Measurements from ENCODE around the gene AP4S1.
"Not testable (repeated sequence)": the region's sequence is repeated elsewhere in the genome, so short reads cannot be mapped to it uniquely, and the experiment has no call there.

The AP4S1 gene

DNA sequence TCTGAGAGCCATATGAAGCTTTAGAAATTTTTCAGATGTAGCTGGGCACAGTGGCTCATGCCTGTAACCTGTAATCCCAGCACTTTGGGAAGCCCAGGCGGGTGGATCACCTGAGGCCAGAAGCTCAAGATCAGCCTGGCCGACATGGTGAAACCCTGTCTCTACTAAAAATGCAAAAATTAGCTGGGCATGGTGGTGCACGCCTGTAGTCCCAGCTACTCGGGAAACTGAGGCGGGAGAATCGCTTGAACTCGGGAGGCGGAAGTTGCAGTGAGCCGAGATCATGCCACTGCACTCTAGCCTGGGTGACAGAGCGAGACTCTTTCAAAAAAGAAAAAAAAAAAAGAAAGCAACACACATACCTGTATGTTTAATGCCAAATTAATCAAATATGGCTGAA lies 17.4 kb downstream of the AP4S1 start:
- not testable (repeated sequence) for DNase-seq (ENCODE audit: low read depth, low spot score)

DNA sequence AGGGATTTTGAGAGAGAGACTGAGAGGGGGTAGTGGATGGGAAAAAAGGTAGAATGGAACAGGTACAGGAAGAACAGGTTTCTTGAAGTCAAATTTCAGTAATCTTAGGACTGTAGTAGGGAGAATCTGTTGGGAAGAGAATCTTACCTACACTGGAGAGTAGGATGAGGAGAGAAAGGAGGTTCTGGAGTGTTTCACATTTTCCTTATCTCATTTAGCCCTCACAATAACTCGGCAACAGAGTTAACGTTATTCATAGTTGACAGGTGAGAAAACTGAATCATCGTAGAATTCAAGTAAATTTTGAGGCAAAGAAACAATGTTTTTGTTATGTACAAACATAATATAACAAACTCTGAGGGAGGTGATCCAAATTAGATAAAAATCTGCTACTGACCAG lies 17.9 kb downstream of the AP4S1 start:
- DNase-seq (ENCODE audit: low read depth, low spot score) = no peak

DNA sequence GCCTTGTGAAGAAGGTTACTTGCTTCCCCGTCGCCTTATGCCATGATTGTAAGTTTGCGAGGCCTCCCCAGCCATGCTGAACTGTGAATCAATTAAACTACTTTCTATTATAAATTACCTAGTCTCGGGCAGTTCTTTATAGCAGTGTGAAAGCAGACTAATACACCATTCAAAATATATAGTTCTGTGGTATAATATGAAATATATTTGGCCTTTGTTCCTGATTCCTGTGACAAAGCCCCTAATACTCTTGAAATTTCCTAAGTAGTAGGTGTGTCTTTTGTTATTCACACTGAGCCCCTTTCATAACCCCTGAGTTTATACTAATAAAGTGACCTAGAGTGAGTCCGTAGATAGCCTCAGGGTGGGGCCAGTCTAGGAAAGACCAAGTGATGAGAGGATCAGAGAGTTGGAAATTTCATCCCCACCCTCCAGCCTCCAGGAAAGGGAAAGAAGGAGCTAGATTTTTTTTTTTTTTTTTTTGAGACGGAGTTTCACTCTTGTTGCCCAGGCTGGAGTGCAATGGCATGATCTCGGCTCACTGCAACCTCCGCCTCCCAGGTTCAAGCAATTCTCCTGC lies 20.1 kb downstream of the AP4S1 start:
- DNase-seq (ENCODE audit: low read depth, low spot score) = no peak

DNA sequence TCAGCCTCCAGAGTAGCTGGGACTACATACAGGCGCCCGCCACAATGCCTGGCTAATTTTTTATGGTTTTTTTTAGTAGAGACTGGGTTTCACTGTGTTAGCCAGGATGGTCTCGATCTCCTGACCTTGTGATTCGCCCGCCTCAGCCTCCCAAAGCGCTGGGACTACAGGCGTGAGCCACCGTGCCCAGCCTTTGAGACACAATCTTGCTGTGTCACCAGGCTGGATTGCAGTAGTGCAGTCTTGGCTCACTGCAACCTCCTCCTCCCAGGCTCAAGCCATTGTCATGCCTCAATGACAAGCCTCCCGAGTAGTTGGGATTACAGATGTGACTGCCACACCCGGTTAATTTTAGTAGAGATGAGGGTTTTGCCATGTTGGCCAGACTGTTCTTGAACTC lies 22.1 kb downstream of the AP4S1 start:
- no peak for DNase-seq (ENCODE audit: low read depth, low spot score)

DNA sequence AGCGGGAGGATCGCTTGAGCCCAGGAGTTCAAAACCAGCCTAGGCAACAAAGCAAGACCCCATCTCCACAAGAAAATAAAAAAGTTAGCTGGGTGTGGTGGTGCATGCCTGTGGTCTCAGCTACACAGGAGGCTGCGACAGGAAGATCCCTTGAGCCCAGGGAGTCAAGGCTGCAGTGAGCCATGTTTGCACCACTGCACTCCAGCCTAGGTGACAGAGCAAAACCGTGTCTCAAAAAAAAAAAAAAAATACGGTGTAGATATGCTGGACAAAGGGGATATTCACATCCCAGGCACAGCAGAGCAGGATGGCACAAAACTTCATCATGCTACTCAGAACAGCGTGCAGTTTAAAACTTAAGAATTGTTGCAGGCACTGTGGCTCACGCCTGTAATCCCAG lies 25.6 kb downstream of the AP4S1 start:
- no peak for DNase-seq (ENCODE audit: low read depth, low spot score)

DNA sequence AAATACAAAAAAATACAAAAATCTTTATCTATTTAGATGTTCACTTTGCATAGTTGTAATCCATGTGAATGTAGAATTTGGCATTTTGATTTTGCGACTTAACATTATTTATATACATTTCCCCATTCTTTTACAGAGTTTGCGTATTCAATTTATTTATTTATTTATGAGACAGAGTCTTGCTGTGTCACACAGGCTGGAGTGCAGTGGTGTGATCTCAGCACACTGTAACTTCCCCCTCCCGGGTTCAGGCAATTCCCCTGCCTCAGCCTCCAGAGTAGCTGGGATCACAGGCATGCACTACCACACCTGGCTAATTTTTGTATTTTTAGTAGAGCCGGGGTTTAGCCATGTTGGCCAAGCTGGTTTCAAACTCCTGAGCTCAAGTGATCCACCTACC lies 26.1 kb downstream of the AP4S1 start:
- no peak for DNase-seq (ENCODE audit: low read depth, low spot score)

DNA sequence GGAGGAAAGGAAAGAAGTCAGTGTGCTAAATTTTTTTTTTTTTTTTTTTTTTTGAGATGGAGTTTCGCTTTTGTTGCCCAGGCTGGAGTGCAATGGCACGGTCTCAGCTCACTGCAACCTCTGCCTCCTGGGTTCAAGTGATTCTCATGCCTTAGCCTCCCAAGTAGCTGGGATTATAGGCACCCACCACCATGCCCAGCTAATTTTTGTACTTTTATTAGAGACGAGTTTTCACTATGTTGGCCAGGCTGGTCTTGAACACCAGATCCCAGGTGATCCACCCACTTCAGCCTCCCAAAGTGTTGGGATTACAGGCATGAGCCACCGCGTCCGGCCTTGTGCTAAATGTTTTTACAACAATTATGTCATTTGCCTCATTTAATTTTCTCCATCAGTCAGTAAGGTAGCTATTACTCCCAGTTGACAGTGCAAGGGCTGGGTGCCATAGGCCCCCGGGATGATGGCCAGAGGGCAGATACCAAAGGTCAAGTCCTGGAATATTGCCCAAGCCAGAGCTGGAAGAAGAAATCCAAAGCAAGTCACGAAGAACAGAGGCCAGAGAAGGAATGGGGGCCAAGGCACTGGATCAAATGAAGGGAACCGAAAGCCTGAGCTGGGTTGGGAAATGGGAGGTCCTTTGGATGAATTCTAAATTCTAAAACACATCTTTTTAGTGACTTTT lies 27.6 kb downstream of the AP4S1 start:
- DNase-seq (ENCODE audit: low read depth, low spot score) = not testable (repeated sequence)

DNA sequence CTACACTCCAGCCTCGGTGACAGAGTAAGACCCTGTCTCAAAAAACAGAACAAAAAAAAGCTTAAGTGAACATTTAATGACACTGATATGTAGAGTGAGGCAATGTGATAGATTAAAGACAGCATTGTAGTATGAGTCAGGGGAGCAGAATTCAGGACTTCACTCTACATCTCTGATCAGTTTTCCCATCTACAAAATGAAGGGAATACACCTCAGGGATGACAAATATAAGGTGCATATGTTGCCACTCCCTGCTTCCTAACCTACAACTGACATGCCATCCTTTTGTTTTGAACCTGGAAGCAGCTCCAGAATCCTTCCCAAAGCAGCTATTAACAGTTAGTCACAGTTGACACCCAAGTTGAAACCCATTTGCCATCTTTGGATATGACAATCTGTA lies 31.6 kb downstream of the AP4S1 start:
- DNase-seq (ENCODE audit: low read depth, low spot score) = no peak

DNA sequence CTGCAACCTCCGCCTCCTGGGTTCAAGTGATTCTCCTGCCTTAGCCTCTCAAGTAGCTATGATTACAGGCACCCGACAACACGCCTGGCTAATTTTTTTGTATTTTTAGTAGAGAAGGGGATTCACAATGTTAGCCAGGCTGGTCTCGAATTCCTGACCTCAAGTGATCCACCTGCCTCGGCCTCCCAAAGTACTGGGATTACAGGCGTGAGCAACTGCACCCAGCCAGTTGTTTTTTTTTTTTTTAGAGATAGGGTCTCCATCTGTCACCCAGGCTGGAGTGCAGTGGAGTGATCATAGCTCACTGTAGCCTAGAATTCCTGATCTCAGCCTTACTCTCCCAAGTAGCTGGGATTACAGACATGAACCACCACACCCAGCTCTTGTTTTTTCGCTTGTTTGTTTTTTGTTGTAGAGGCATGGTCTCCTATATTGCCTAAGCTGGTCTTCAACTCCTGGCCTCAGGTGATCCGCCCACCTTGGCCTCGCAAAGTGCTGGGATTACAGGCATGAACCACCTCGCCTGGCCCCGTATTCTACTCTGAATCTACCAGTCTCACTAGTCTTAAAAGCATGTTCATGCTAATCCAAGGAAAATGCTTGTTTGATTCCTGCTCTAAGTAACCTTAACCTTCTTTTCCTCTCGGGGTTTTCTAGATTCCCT lies 32.4 kb downstream of the AP4S1 start:
- DNase-seq (ENCODE audit: low read depth, low spot score) = no peak

DNA sequence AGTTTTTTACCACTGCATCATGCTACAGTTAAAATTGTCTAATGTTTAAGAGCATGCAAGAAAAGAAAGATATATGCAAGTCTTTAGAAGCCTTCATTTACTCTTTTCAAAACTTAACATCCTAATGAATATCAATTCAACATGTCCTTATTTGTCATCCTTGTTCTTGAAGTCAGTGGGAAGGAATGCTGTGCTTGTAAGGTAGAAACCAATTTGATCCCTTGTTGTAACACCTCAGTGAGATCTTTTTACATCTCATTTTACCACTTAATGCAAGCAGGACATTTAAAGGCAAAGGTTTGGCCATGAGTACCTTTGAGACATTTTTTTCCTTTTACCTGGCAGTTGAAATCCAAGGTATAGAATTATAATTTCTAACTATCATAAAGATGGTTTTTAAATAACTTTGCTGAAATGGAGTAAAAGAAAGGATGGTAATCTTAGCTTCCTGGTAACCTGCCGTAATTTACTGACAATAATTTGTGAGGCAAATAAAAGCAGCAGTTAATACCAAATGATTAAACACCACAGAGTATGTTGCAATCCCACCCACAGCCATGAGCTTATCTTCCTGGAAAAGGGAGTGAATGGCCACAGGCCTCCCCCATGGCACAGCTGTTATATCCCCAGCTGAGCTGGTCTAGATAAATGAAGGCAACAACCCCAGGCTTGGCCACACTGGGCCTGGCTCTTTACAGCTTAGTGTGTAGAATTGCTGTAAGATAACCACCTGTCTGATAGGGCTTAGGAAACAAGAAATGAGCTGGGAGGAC lies 33.9 kb downstream of the AP4S1 start:
- no peak for DNase-seq (ENCODE audit: low read depth, low spot score)

DNA sequence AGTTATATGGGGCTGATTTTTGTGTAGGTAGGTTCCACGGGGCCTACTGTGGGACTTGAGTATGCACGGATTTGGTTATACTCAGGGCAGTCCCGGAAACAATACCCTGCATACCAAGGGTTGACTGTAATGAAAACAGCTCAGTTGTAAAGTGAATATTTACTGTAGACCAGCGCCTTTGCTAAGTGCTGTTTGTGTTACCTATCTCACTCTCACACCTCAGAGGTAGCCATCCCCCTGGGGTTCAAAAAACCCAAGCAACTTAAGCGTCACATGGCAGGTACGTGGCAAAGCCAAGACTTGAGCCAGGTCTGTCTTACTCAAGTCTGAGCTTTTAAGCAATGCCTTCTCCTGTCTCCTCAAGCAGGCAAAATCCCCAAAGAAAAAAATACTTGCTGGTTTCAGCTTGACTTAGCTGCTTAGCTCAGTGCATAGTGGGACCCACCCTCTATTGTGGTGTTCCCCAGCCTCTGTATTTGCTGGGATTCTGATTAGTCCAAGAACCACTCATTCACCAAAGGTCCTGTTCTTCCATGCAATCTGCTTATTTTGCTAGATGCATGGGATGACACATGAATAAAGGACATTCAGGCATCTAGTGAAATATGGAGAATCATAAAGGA lies 34.9 kb downstream of the AP4S1 start:
- no peak for DNase-seq (ENCODE audit: low read depth, low spot score)

DNA sequence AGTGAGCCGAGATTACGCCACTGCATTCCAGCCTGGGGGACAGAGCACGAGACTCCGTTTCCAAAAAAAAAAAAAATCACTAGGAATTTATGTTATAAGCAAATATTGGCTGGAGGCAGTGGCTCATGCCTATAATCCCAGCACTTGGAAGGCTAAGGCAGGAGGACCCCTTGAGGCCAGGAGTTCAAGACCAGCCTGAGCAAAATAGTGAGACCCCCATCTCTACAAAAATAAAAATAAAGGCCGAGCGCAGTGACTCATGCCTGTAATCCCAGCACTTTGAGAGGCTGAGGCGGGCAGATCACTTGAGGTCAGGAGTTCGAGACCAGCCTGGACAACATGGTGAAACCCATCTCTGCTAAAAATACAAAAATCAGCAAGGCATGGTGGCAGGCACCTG lies 37.5 kb downstream of the AP4S1 start:
- DNase-seq (ENCODE audit: low read depth, low spot score) = not testable (repeated sequence)

DNA sequence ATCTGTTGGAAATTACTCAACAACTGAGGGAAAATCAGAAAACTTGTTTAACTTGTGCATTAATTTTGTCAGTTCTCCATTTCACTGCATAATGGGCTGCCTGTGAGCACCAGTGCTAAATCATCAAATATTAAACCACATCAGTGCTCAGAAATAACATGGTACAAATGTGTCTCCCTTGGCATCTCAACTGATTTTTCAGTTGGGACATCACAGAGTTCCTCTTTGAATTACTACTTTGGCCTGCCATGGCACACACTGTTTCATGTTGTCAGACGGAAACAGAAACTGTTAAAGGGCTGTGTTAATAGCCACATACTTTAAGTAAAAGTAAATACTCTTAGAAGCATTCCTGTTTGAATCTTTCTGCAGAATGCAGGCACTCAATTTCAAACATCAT lies 42.8 kb downstream of the AP4S1 start:
- no peak for DNase-seq (ENCODE audit: low read depth, low spot score)

DNA sequence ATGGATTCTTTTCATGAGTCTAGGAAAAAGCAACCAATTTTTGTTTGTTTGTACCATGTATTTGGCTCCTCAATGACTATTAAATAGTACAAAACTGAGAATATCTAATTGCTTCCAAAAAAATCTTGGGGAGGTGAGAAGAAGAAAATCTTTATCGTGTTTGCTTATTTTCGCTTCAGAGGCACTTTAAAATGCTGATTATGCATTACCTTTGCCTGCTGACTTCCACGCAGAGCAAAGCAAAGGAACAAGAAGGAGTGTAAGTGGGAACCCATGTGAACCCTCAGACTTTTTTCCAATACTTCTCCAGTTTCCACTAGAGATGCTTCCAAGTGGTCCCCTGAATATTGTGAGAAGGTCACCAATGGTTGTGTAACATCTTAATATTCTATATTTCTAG lies 43.9 kb downstream of the AP4S1 start:
- no peak for DNase-seq (ENCODE audit: low read depth, low spot score)

DNA sequence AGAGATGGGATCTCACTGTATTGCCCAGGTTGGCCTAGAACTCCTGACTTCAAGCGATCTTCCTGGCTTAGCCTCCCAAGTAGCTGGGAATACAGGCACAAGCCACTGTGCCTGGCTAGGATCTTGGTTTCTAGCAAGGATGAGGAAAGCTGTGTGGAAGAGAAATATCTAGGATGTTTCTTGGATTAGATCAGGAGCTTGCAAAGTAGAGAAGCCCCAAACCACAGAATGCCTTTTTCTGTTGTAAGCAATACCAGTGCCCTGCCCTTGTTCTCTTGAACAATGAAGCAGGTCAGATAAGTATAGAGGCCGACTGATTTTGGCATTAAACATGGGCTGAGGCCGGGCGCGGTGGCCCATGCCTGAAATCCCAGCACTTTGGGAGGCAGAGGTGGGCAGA lies 45.0 kb downstream of the AP4S1 start:
- no peak for DNase-seq (ENCODE audit: low read depth, low spot score)

DNA sequence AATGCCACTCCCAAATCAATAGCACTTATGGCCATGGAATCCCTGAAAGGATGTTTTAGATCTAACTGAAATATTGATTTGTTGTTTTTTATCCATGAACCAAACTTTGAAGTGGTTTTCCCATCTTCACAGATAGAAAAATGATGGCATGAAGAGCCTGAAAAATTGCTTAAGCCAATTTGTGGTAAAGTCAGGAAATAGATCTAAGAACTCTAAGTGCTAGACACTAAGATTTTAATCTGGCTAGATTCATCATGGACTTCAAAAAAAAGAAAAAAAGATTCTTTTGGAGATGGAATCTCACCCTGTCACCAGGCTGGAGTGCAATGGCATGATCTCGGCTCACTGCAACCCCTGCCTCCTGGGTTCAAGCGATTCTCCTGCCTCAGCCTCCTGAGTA lies 45.7 kb downstream of the AP4S1 start:
- DNase-seq (ENCODE audit: low read depth, low spot score) = no peak

DNA sequence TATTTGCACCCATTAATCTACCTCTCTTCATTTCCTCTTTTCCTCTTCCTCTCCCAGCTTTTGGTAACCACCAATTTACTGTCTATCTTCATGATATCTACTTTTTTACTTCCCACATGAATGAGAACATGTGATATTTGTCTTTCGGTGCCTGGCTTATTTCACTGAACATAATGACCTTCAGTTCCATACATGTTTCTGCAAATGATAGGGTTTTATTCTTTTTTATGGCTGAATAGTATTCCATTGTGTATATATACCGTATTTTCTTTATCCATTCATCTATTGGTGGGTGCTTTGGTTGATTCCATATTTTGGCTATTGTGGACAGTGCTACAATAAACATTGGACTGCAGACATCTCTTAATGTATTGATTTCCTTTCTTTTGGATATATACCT lies 49.7 kb downstream of the AP4S1 start:
- no peak for DNase-seq (ENCODE audit: low read depth, low spot score)

DNA sequence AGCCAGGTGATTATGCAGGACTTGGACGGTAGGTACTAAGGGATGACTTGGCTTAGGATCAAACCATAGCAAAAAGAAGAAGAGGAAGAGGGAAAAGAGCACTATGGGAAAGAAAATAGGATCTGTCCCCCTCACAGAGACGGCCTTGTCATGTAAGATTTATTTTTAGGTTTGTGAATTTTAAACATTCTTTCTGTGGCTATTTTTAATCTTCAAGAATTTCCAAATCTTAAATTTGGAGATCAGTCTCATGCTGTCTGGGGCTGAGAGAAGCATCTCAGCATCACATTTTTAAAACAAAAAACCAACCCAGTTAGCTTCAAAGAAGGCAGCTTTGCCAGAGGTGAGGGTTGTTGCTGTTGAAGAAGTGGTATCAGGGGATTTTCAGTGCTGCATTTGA lies 53.3 kb downstream of the AP4S1 start:
- no peak for DNase-seq (ENCODE audit: low read depth, low spot score)

DNA sequence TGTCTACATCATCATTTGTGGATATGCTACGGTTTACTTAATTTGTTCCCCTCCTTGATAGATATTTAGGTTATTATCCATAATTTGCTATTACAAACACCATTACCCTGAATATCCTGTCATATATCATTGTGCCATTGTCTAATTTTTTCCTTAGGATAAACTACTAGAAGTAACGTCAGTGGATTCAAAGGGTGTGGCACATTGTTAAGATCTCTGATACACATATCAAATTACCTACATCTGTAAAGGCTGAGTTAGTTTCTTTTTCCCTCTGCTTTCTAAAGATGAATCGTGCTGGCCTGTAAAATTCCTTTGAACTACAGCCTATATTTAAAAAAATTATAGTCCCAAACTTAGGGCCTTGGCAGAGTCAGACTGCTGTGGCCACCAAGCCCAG lies 54.6 kb downstream of the AP4S1 start:
- no peak for DNase-seq (ENCODE audit: low read depth, low spot score)

DNA sequence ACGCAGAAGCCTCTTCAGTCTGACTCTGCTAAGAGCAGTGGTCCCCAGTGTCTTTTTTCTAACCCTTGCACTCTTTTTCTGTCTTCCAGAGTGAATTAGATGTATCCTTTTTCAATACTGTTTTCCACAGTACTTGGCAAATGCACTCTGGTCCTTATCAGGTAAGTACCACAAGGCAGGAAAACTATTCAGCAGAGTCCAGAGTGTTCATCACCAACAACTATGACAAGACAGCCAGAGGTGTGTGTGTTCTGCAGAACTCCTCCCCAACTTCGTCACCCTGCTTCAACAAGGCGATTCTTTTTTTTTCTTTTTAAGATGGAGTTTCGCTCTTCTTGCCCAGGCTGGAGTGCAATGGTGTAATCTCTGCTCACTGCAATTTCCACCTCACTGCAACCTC lies 55.0 kb downstream of the AP4S1 start:
- DNase-seq (ENCODE audit: low read depth, low spot score) = no peak

DNA sequence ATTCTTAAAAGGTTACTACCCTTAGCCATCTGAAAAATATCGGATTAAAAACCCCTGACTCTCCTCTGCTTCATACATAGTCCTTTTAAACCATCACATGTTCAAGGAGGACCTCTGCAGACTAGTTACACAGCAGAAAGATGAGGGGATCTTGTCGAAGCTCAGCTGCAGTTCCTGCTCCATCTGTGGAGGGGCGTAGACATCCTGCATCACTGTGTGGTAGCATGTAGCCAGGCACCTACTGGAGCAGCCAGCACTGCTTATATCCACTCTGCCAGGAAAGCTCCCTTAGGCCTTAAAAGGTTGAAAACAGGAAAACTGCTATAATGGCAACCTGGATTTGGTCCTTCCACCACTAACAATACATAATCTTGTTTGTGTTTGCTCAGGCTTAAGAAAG lies 58.3 kb downstream of the AP4S1 start:
- no peak for DNase-seq (ENCODE audit: low read depth, low spot score)

DNA sequence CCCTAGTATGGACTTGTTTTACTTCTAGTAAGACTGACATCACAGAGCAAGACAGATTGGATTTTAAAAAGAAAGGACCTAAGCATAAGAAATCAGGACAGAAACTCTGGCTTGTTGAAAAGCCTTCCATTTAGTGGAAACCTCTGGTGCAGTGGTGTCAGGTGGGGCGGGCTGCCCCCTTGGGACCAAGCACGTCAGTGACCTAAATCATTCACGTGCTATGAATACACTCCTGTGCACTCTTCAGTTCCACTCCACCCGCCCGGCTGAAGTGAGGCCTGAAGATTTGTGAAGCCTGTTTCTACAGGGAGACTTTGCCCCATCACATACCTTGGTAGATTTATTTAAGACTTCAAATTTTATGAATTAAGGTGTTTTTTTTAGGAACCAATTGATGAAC lies 58.9 kb downstream of the AP4S1 start:
- DNase-seq (ENCODE audit: low read depth, low spot score) = no peak
